GM13976 (cell line): ENCODE results near the gene MICA.
"Not testable (repeated sequence)": the region's sequence is repeated elsewhere in the genome, so short reads cannot be mapped to it uniquely, and the experiment has no call there.

Experiments
- DNase-seq: peaks from one replicate; pipeline ENCODE4 v3.0.0; 2012; ENCODE audit warnings: low spot score
- in situ Hi-C: fragments of 300-500 bp; cut with MboI; formaldehyde crosslinking; loops from one replicate; pipeline ENCODE4 v1.12.0; 2022; ENCODE audit warnings: low sequenced_read_pairs, mixed read lengths, inconsistent platforms; ENCODE audit not compliant: unreplicated experiment
- TF ChIP-seq, protein P1 (sequence below): IDR thresholded peaks from 2 replicates; pipeline ENCODE4 v1.5.1; 2012; ENCODE audit warnings: borderline replicate concordance, mild to moderate bottlenecking; ENCODE audit not compliant: insufficient read depth; ENCODE audit errors: extremely low read depth, missing control alignments, control extremely low read depth

Gene MICA

DNA sequence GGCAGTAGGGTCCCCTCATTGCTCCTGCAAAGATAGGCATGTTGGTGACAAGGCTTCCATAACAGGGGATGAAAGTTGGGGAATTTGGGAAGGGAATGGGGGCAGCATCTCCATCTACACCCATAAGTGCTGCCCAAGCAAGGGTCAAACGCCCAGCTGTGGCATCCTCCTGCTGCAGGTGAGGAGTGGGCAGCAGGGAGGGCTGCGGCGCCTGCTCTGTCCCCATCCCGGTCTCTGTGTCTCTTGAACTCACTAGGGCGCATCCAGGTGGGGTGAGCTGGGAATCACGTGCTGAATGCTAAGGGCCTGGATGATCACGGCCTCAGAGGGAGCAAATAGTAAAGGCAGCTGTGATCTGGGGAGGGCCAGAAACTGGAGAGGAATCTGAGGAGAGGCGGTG lies 9.1 kb downstream of the MICA start:
- no peak for DNase-seq
- in situ Hi-C loops, result no loop called here
- TF ChIP-seq, protein P1, sequence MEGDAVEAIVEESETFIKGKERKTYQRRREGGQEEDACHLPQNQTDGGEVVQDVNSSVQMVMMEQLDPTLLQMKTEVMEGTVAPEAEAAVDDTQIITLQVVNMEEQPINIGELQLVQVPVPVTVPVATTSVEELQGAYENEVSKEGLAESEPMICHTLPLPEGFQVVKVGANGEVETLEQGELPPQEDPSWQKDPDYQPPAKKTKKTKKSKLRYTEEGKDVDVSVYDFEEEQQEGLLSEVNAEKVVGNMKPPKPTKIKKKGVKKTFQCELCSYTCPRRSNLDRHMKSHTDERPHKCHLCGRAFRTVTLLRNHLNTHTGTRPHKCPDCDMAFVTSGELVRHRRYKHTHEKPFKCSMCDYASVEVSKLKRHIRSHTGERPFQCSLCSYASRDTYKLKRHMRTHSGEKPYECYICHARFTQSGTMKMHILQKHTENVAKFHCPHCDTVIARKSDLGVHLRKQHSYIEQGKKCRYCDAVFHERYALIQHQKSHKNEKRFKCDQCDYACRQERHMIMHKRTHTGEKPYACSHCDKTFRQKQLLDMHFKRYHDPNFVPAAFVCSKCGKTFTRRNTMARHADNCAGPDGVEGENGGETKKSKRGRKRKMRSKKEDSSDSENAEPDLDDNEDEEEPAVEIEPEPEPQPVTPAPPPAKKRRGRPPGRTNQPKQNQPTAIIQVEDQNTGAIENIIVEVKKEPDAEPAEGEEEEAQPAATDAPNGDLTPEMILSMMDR, result no peak

DNA sequence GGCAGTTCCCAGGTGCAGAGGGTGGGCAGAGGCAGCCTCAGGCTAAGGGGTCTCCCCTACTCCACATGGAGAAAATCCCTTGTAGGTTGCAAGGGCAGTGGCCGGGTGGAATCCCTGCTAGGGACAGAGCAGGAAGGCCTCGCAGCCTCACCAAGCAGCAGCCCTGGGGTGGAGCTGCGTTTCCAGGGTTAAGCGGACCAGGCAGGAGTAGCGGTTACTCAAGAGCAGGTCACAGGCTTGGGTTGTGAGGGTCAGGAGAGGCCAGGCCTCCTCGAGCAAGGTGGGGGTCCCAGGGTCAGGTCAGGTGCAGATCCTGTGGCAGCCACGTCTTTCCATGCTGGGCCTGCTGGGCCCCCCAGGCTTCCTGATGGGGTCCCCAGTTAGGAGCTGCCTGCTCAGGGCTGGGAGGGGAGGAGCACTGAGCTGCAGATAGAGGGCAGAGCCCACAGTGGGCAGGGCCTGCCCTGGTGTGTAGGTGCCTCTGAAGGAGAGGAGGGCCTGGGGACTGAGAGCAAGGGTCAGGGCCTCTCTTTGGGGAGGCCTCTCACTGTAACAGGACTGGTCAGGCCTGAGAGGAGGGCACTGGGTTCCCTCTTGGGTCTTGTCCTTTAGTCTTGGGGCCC lies 10.9 kb downstream of the MICA start:
- DNase-seq, in situ Hi-C loops: not testable (repeated sequence)

DNA sequence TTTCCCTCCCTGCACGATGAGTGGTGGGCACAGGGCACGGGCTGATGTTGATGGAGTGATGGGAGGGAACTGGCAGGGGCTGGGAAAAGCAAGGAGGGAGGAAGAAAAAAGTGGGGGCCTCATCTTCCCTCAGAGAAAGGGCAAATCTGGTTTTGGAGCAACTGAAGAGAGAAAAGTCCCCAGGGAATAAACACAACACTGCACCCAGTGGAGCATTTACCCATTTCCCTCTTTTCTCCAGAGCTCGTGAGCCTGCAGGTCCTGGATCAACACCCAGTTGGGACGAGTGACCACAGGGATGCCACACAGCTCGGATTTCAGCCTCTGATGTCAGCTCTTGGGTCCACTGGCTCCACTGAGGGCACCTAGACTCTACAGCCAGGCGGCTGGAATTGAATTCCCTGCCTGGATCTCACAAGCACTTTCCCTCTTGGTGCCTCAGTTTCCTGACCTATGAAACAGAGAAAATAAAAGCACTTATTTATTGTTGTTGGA lies 11.4 kb downstream of the MICA start:
- in situ Hi-C loops, result no loop called here
- no peak for DNase-seq
- TF ChIP-seq, protein P1, result no peak

DNA sequence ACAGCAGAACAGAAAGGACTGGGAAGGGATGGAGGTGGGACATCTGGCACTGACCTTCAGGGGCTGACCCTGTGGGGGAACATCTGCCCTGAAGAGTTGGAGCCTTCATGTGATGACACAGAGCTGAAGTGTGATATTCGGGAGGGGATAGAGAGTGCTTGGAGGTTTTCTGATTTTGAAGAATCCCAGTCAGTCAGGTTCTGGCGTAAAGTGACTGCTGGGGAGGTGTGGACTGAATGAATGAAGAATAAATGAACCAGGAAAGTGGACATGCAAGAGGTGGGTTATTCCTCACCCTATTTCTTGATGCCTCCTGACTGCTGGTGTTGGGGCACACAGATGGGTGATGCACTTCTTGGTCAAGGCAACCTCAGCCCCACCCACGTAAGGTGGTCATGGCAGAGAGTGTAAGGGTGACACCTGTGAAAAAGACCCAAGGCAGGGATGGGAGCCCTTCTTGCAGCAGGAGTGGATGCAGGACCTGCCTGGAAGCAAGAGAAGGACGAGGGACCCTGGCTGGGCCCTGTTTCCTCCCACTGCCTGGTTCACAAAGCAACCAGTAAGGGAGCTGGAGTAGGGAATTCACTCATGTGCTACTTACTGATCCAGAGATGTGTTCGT lies 13.1 kb downstream of the MICA start:
- TF ChIP-seq, protein P1, result no peak
- DNase-seq, result no peak
- in situ Hi-C loops, result no loop called here

DNA sequence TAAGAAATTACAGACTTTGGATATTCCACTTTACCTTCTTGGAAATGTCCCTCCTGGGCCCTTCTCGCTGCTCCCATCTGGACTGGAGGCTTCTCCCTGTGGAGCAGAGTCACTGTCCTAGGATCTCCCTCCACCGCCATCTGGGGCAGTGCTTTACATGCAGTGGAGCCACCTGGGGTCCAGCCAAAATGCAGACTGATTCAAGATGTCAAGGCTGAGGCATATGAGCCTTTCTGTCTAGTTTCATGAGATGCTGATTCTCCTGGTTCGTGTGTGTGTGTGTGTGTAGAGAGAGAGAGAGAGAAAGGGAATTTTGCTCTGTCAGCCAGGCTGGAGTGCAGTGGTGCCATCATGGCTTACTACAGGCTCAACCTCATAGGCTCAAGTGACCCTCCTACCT lies 14.9 kb downstream of the MICA start:
- TF ChIP-seq, protein P1, result no peak
- in situ Hi-C loops, result no loop called here
- no peak for DNase-seq

DNA sequence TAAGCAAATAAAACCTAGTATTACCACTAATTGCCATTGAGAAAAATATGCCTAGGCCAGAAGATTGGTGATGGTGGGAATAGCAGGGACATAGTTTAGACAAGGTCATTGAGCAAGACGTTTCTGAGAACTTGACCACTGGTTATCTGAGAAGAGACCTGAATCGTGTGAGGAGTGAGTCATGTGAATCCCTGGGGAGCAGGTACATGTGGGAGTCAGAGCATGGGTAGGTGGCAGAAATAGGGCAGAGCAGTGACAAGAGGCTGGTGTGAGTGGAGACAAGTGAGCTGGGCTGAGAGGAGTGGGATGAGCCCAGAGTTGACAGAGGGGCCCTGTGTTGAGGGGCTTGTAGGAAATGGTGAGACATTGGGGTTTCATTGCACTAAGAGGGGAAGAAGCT lies 16.4 kb downstream of the MICA start:
- no peak for DNase-seq
- in situ Hi-C loops, result no loop called here
- TF ChIP-seq, protein P1, result no peak

DNA sequence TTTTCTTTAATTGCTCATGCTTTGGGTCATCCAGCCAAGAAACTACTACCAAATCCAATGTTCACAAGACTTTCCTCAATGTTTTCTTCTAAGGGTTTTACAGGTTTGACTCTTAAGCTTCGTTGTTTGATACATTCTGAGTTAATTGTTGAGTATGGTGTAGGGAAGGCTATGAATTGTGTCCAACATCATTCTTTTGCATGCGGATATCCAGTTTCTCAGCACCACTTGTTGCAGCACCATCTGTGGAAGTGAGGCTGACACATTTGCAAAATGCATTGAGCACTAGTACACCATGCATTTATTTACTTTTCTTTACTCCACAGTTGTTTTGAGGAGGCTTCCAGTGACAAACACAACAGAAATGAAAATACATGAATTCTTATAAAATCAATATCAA lies 17.2 kb downstream of the MICA start:
- TF ChIP-seq, protein P1, result no peak
- no peak for DNase-seq
- in situ Hi-C loops, result no loop called here
